GM19035 (cell line): ENCODE measurements around the gene SLC4A2.
A peak's percentile ranks its signal among the peaks of the same experiment; 100 is the strongest.
"Not testable (repeated sequence)": the region's sequence is repeated elsewhere in the genome, so short reads cannot be mapped to it uniquely, and the experiment has no call there.

Source experiments
- ATAC-seq: cut with Tn5 transposase; IDR thresholded peaks from one replicate; pipeline ENCODE4 v1.9.1; 2021; ENCODE audit not compliant: unreplicated experiment

Gene SLC4A2

DNA sequence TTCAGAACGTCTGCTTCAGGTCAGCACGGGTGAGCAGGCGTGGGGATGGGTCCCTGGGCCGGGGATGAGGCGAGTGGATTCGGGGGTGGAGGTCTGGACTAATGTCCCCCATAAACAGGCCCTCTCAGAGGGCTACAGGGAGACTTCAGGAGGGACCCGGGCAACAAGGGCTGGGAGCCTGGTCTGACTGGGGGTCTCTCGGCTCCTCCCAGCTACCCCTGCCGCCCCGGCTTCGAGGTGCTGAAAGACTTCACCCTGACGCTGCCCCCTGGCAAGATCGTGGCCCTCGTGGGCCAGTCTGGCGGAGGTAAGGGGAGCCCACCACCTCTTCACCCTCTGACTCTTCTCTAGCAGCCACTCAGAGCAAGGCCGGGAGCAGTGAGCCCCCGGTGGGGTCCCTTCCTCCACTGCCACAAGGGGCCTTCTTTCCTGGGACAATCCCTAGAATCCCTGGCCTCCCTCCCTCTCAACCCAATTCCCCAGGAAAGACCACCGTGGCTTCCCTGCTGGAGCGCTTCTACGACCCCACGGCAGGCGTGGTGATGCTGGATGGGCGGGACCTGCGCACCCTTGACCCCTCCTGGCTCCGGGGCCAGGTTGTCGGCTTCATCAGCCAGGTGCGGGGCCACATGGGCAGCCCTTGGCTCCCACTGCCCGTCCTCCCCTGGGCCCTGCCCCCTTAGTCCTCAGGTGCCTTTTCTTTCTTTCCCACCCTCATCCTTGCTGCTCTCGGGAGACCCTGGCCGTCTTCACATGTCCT, 18.6 kb upstream of the SLC4A2 start:
- no peak for ATAC-seq

DNA sequence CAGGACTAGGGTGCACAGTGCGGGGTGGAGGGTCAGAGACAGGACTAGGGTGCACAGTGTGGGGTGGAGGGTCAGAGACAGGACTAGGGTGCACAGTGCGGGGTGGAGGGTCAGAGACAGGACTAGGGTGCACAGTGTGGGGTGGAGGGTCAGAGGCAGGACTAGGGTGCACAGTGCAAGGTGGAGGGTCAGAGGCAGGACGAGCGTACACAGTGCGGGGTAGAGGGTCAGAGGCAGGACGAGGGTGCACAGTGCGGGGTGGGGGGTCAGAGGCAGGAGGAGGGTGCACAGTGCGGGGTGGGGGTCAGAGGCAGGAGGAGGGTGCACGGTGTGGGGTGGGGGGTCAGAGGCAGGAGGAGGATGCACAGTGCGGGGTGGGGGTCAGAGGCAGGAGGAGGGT, 15.9 kb upstream of the SLC4A2 start:
- not testable (repeated sequence) for ATAC-seq

DNA sequence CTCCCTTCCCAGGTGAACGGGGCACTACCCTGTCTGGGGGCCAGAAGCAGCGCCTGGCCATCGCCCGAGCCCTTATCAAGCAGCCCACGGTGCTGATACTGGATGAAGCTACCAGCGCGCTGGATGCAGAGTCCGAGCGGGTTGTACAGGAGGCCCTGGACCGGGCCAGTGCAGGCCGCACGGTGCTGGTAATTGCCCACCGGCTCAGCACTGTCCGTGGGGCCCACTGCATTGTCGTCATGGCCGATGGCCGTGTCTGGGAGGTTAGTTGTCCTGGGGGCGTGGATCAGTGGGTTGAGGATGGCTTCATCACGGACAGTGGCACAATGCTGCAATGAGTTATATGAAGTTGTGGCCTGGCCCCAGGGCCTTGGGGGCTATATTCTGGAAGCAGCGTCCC, 15.4 kb upstream of the SLC4A2 start:
- no peak for ATAC-seq

DNA sequence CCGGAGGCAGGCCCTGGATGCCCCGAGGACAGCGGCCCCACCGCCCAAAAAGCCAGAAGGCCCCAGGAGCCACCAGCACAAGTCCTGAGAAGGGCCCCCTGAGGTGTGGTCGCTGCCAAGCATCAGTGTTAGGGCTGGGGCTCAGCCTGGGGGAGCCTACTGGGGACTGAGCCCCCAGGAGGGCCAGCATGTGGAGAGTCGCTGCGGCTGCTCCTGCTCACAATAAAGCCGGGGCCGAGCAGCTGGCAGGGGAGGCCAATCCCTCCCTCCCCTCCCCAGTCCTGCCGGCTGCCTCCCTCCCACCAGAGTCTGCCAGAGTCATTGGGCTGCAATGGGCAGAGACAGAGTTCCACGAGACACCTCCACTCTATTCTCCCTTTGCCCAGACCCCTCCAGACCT, 14.1 kb upstream of the SLC4A2 start:
- ATAC-seq, result no peak

DNA sequence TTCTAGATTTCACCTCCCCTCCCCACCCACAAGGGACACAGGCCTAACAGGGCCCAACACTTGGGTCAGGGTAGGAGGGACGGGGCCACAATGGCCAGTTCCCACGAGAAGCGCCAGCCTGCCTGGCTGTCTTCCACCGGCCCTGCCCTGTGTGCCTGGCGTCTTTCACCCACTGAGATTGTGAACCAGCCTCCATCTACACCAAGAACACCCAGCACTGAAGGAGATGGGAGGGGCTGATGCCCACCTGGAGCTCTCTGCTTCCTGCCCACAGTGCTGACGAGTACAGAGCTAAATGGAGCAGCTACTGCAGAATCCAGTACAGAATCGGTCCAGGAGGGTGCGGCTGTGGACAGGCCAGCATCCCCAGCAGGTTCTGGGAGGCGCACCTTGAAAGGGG, 13.4 kb upstream of the SLC4A2 start:
- ATAC-seq, result no peak

DNA sequence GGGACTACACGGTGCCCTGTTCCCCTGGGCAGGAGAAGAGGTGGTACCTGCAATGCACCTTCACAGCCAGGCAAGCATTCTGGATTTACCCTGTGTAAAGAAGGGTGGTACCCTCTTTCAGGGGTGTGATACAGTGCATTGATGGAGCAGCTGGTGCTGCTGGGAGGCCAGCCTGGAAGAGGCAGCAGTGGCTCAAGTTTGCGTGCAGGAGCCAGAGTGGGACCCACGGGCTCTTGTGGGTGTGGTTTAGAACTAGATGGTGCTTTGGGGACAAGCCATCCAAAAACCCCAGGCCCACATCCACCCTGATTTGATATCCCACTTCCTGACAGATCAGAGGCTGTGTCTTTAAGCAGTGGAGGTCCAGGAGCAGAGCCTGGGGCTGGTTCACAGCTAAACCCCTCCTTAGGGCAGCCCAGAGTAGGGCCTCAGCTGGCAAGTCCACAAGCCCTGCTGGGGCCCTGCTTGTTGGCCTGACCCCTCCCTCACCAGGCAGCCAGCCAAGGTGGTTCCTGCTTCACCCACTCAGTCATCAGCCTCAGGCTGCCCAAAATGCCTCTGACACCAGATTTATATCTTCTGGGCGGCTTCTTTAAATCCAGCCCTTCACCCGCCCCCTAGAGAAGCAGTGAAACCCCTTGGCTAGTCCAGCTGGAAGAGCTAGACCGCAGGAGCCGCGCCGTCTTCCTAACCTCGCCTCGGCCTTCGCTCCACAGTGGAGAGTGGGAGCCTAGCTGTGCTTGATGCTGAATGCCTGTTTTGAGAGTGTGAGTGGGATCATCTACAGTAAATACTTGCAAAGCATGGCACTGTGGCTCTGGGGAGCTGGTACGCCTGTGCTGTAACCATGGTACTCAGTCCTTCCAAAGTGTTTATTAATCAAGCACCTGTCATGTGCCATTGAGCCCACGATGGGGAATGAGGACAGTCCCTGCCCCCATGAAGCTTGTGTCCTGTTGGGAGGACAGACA, 12.5 kb upstream of the SLC4A2 start:
- no peak for ATAC-seq

DNA sequence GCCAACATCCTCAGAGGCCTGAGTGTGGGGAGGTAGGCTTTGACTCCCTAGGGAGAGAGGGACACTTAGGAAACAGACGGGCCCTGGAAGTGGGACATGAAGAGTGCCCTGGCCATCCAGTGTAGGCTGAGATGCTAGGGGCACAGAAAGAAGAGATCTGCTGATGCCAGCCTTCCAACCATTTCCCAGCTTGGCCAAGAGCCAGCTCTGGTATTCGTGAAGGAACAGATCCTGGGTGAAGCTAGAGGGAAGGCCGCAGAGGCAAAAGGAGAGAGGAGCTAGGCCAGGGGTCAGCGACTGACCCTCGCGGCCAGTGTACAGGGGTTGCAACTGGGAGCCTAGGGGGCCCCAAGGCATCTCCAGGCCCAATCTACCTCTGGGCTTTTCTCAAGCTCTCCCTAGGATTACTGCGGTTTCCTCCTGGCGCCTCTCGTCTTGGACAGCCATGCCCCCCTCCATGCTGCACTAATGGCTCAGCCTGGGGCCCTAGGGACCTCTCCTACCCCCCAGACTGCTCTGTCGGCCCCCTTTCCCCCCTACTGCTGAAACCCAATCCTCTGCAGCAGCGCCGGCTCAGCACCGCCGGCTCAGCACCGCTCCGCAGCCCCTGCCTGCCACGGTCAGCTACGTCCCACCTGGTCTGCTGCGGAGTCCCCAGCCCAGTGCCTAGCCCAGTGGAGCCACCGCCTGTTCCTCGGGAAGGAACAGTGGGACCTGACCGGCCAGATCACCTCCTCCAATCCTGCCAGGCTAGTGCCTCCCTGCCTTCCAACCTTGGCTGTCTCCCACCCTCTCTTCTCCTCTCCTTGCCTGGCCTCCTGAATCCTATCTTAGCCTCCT, 11.2 kb upstream of the SLC4A2 start, which contains the start of gene ASIC3:
ASIC3 (plus strand) TSS at position 556 of the 840 bp plus-strand sequence. CDS start 355 bp downstream, outside the sequence.
- no peak for ATAC-seq

DNA sequence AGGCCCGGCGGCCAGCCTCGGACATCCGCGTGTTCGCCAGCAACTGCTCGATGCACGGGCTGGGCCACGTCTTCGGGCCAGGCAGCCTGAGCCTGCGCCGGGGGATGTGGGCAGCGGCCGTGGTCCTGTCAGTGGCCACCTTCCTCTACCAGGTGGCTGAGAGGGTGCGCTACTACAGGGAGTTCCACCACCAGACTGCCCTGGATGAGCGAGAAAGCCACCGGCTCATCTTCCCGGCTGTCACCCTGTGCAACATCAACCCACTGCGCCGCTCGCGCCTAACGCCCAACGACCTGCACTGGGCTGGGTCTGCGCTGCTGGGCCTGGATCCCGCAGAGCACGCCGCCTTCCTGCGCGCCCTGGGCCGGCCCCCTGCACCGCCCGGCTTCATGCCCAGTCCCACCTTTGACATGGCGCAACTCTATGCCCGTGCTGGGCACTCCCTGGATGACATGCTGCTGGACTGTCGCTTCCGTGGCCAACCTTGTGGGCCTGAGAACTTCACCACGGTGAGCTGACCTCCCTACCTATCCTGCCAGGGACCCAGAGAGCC, 10.4 kb upstream of the SLC4A2 start:
- no peak for ATAC-seq

DNA sequence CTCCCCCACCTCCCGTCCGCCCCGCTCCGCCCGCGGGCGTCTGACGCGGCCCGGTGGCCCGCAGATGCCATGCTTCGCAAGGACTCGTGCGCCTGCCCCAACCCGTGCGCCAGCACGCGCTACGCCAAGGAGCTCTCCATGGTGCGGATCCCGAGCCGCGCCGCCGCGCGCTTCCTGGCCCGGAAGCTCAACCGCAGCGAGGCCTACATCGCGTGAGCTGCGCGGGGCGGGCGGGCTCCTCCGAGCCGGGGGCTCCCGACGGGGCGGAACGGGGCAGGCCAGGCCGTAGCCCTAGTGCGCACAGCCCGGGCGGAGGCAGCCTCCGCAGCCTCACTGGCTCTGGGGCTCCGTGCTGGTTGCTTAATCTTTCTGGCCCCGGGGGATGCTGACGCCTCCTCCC, 8.3 kb upstream of the SLC4A2 start:
- ATAC-seq, result no peak

DNA sequence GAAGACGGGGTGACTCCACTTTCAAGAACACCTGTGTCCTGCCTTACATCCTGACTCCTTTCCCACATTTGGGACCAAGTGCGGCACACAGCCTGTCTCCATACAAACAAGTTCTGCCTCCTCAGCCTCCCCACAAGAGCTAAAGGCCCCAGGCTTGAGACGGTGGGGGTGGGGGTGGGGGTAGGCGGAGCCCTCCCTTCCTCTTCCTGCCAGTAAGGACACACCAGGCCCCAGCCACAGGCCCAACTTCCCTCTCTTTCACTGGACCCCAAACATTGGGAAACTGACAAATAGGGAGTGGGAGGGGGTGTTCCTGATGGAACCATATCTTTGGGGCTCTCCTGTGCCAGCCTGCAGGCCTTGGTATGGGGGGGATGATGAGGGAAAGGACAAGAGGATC, 6.3 kb upstream of the SLC4A2 start:
- ATAC-seq, result no peak

DNA sequence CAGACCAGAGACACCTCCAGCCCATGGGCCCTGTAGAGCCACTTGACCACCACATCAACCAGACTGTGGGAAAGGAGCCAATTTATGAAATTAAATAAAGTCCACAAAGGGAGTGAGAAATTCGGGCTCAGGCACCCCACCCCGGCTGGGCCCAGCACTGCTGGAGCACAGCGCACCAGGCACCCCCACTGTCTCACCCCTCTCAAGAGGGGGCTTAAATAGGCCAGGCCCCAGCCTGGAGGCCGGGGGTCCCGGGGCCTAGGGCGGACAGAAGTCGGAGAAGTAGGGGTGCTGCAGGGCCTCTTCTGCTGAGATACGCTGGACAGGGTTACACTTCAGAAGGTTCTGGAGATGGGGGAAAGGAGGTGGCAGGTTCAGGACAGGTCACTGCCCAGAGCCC, 5.6 kb upstream of the SLC4A2 start:
- no peak for ATAC-seq

DNA sequence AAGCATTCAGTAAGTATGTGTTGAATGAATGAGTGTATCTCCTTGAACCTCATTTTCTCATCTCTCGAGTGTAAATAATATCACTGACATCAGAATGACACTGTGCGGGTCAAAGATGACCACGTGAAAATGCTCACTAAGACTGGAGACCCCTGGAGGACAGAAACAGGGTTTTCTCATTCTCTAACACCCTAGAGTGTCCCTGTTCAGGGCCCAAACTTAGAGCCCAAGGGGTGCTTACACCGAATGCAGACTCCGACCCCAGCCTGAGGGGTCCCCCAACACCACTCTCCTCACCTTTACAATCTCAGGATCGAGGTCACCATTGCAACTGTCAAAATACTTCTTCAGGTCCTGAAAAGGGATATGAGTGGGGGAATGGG, 3.1 kb upstream of the SLC4A2 start:
- ATAC-seq, result no peak

DNA sequence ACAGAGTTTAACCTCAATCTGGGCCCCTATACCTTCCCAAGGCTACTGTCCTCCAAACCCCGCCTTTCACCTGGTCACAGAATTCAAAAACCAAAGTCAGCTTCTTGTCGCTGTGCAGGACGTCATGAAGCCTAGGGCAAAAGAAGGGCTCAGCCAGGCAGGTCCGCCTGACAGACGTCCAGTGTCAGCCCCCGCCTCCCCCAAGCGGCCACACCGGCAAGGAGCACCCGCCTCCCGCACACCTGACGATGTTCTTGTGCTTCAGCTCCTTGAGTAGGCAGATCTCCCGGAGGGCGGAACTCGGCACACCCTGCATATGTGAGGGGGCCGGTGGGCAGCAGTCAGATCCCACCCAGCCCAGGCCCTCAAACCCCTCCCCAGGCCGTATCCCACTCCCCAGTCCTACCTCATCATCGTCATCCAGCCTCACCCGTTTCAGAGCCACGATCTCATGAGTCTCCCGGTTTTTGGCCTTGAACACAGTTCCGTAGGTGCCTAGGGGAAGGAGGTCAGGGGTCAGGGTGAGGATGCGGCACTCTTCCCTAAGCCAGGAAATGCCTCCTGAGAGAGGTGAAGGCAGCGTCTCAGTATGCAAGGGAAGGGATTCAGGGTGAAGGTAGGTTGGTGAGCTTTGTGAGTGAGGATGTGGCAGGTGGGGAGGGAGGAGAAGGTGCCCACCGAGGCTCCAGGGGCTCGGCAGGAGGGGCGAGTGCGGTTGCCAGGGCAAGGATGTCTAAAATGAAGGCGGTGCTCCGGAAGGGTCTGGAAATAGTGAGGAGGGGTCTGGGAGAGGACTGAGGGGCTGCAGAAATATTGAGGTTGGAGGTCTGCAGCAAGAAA, 2.5 kb upstream of the SLC4A2 start:
- ATAC-seq, result no peak

DNA sequence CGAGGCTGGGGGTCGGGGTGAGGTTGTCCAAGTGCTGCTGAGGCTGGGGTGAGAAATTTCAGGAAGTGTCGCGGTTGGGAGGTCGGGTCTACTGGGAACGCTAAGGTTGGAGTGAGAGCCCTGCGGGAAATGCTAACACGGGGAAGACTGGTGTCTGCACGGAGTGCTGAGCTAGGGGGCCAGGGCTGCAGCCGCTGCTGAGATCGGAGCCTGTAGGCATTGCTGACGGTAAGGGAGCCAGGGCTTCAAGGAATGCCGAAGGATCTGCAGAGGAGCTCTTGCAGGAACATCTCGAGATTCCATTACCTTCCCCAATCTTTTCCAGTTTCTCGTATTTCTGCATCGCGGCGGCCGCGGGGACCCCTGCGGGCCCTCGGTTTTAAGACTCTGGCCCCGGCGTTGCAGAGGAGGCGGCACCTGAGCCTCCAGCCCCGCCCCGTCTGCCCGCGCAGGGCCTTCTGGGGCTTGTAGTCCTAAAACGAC, 1.8 kb upstream of the SLC4A2 start, which contains the start of gene CDK5:
CDK5 (minus strand) TSS at position 392 of the 483 bp plus-strand sequence; CDS start at position 343, 49 bp downstream.
- peak; percentile 16 for ATAC-seq

DNA sequence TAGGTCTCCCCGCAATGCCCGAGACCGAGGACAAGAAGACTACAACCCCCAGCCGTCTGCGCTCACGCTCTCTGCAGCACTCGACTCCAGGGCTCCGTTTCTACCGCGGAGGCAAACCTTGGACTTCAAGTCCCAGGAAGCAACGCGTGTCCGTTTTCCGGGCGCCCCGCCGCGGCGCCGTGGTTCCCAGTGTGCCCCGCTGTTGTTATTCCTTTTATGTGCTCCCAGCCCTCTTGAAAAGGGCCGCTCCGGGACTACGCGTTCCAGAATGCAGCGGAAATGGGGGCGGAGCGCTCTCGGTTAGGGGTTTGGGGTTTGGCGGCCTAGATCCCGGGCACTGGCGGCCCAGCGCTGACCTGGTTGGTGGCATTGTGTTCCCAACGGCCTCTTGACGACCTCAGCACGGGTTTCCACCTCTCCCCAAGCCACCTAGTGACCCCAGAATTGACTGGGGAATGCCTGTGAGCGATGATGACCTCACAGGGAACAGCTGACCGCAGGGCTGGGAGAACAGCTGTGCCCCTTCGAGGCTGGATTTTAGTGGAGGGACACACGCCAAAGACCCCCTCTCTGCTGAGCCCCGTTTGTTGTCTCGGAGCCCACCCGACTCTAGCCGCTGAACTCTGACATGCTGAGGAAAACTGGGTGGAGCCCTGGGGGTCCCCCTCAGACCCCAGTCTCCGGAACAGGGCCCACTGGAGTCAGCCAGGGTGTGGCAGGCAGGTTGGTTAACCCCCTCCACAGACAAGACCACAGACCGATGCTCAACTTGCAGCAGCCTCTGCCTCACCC, 1.2 kb upstream of the SLC4A2 start:
- ATAC-seq, result peak; percentile 90

DNA sequence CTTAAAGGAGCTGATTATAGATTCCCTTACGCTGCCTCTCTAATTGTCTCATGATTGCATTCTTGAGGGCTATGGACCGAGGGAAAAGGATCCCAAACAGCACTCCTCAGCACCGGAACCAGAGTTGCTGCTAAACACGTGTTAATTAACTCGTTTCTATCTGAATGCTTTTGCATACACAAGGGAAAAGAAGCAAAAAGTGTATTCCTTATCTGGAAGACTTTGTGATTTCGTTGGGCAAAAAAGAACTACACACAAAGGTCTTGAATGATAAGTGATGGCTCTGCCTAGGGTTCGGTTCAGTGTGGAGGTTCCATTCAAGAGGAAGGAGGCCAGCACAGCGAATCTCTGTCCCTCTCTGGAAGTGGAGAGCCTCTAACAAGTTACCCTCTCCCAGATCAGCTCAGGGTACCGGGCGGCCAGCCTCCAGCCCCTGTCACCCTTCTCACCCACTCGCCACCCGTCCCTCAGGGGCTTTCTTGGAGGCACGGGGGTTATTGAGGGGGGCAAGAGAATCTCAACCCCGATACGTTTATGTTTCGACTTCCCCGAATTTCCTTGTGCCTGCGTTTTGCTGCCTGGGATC, 515 bp upstream of the SLC4A2 start:
- ATAC-seq, result no peak

DNA sequence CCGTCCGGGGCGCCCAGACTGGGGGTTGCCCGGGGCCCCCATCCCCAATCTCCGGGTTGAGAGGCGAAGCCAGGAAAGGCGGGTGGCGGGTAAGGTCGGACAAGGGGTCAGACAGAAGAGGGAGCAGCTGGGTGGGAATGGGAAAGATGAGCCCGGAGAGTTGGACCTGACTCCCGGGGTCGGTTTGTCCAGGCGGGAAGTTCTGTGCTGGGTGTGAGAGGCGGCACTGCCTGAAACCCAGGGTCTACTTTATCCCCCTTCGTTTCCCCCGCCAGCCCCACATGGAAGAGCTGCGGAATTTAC, 675 bp downstream of the SLC4A2 start:
- no peak for ATAC-seq

DNA sequence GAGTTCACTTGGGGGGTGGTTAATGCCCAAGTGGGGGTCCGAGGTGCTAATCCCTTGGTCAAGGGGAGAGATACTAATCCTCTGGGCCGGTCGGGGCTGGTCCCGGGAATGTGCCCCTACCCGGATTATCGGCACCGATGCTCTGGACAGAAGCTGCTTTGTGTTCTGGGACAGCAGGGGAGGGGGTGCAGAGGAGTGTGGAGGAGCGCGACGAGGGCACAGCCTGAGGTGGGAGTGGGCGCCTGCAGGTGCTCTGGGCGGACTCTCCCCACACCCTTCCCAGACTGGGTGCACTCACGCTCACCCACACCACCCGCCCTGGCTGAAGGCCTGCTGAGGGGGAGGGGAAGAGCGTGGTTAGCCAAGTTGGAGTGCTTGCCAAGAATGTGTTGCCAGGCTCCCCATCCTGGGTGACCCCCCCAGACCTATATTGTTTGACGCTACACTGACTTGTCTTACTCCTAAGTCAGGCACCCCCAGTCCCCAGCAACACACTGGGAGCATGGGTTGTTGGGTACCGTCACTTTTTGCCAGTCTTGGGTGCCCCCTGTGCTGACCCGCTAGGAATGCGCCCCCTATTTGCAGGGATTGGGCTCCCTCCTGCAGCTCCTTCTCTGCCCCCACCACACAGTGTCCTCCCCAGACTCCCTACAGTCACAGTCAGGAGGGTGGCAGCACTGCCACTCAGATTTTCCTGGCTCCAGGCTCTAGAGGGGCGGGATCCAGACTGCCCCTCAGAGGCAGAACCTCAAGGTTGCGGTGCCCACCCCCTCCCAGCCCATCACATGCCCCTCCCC, 1.2 kb downstream of the SLC4A2 start:
- ATAC-seq, result no peak
